ENCODE data around the gene WASHC4.

The WASHC4 gene

GRCh38 chr12:105071981-105072380, 35.5 kb upstream of the WASHC4 start:
- H2AFZ ChIP-seq (ENCODE audit: low read length): no peak overlapping the region
- no peaks in the 10 kb centered on the region for H4K20me1 ChIP-seq (ENCODE audit: insufficient read depth, low read length, poor library complexity, severe bottlenecking)
- no peak overlapping the region for H3K4me2 ChIP-seq (ENCODE audit: low read depth, low read length, poor library complexity, severe bottlenecking)
- no peaks in the 10 kb centered on the region for H3K4me1 ChIP-seq (ENCODE audit: insufficient read depth, low read length, poor library complexity, severe bottlenecking)
- no peaks in the 10 kb centered on the region for H3K79me2 ChIP-seq (ENCODE audit: insufficient read depth, low read length)
- TF ChIP-seq EZH2phosphoT487 (IDR thresholded peaks at IDR 0.05; ENCODE audit: borderline replicate concordance) (no peak), CTCF (conservative IDR thresholded peaks at IDR 0.05; ENCODE audit: low read length) (no peak)
- H3K9me3 ChIP-seq (ENCODE audit: insufficient read depth, low read depth, low read length): no peaks in the 10 kb centered on the region
- H3K9me2 ChIP-seq (replicated peaks; ENCODE audit: low read depth, low read length): no peaks in the 10 kb centered on the region
- no peaks in the 10 kb centered on the region for H3K27me3 ChIP-seq (ENCODE audit: insufficient read depth, low read length, poor library complexity, severe bottlenecking)
- no peak overlapping the region for H3K9ac ChIP-seq (ENCODE audit: low read depth, low read length, poor library complexity, severe bottlenecking)
- H3K4me3 ChIP-seq (ENCODE audit: low read length, poor library complexity, severe bottlenecking): no peak overlapping the region
- no peaks in the 10 kb centered on the region for H3F3A ChIP-seq (ENCODE audit: low read depth)
- H3K36me3 ChIP-seq (ENCODE audit: insufficient read depth, low read length): no peaks in the 10 kb centered on the region

GRCh38 chr12:105072888-105073488, 34.5 kb upstream of the WASHC4 start:
- Histone ChIP-seq H3K4me3 (ENCODE audit: low read length, poor library complexity, severe bottlenecking) (no peak overlapping the region), H4K20me1 (ENCODE audit: insufficient read depth, low read length, poor library complexity, severe bottlenecking) (no peaks in the 10 kb centered on the region), H3K9me3 (ENCODE audit: insufficient read depth, low read depth, low read length) (no peaks in the 10 kb centered on the region), H3K9ac (ENCODE audit: low read depth, low read length, poor library complexity, severe bottlenecking) (no peak overlapping the region), H3K4me1 (ENCODE audit: insufficient read depth, low read length, poor library complexity, severe bottlenecking) (no peaks in the 10 kb centered on the region), H3F3A (ENCODE audit: low read depth) (no peaks in the 10 kb centered on the region), H3K27me3 (ENCODE audit: insufficient read depth, low read length, poor library complexity, severe bottlenecking) (no peaks in the 10 kb centered on the region), H2AFZ (ENCODE audit: low read length) (no peak overlapping the region), H3K36me3 (ENCODE audit: insufficient read depth, low read length) (no peaks in the 10 kb centered on the region), H3K4me2 (ENCODE audit: low read depth, low read length, poor library complexity, severe bottlenecking) (no peak overlapping the region), H3K79me2 (ENCODE audit: insufficient read depth, low read length) (no peaks in the 10 kb centered on the region), H3K9me2 (replicated peaks; ENCODE audit: low read depth, low read length) (no peaks in the 10 kb centered on the region)
- TF ChIP-seq EZH2phosphoT487 (IDR thresholded peaks at IDR 0.05; ENCODE audit: borderline replicate concordance) (no peak), CTCF (conservative IDR thresholded peaks at IDR 0.05; ENCODE audit: low read length) (no peak)

- TF ChIP-seq CTCF (conservative IDR thresholded peaks at IDR 0.05; ENCODE audit: low read length): no peak
- no peak for TF ChIP-seq EZH2phosphoT487 (IDR thresholded peaks at IDR 0.05; ENCODE audit: borderline replicate concordance)
- Histone ChIP-seq H3K36me3 (ENCODE audit: insufficient read depth, low read length) (no peaks in the 10 kb centered on the region), H3K4me2 (ENCODE audit: low read depth, low read length, poor library complexity, severe bottlenecking) (no peak overlapping the region), H2AFZ (ENCODE audit: low read length) (no peak overlapping the region), H3K4me3 (ENCODE audit: low read length, poor library complexity, severe bottlenecking) (no peak overlapping the region), H3K9me3 (ENCODE audit: insufficient read depth, low read depth, low read length) (no peaks in the 10 kb centered on the region), H3K9ac (ENCODE audit: low read depth, low read length, poor library complexity, severe bottlenecking) (no peak overlapping the region), H3F3A (ENCODE audit: low read depth) (no peaks in the 10 kb centered on the region), H3K4me1 (ENCODE audit: insufficient read depth, low read length, poor library complexity, severe bottlenecking) (no peaks in the 10 kb centered on the region), H3K79me2 (ENCODE audit: insufficient read depth, low read length) (no peaks in the 10 kb centered on the region), H3K27me3 (ENCODE audit: insufficient read depth, low read length, poor library complexity, severe bottlenecking) (no peaks in the 10 kb centered on the region), H4K20me1 (ENCODE audit: insufficient read depth, low read length, poor library complexity, severe bottlenecking) (no peaks in the 10 kb centered on the region), H3K9me2 (replicated peaks; ENCODE audit: low read depth, low read length) (no peaks in the 10 kb centered on the region)
These were observed 31.4 kb upstream of the WASHC4 start for GRCh38 chr12:105076098-105076497.
